ENCODE measurements around the gene NR4A1. TPM values are rescaled to one million over a fixed set of nuclear protein-coding genes. Genes with fewer than 3 reads are reported as not detected.

NR4A1 gene
- total RNA-seq, 2 donors from 2014 or later, result 85.6 to 172 TPM

GRCh38 chr12:52066346-52067080, 15.3 kb downstream of the NR4A1 start:
- intact Hi-C loops (cut with DNase I), result loop anchor here in 1 of 2 donors (5.0 kb wide), 1 partner anchor 39 kb away; no protein-coding TSS in a partner anchor
- ATAC-seq (no peak), DNase-seq (no peak)

GRCh38 chr12:52067081-52067374, 15.8 kb downstream of the NR4A1 start:
- DNase-seq (no peak), ATAC-seq (no peak)
- intact Hi-C loops (cut with DNase I), result loop anchor here in 1 of 2 donors (5.0 kb wide), 1 partner anchor 40 kb away; no protein-coding TSS in a partner anchor

DNA sequence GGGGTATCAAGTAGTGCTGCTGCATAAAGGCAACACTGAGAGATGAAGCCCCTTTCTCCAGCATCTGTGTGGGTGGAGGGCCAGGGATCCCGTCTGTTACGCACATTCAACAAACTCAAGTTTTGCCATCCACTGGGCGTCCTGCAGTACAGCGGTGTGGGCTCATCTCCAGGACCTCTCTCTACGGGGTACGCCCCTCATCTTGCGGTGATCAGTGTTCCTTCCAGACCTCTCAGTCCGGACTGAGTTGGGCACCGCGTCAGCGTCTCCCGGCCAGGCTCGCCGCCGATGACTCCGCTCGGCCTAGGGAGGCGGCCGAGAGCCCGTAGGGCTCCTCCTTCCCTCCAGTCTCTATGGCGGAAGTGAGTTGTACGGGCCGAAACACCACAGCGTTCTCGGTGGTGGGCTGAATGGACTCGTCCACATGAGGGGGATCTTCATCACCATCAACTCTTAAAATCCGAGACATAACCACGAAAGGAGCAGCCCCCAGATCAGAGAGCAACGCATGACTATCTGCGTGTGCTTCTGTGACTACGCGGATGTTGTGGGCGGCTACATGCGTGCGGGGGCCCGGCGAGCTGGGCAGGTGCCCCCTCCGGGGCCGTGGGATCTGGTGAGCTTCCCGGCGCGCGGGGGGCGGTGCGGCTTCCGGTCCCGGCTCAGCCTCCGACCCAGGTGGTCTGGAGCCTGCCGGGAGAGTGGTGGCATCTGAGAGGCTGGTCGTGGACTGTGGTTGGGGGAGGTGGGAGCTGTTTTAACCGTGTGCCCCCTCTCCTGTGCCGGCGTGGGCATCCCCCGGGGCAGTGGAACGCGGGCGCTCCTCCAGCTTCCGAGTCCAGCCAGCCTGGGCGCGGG, 18.3 kb downstream of the NR4A1 start, which contains the start of gene ATG101:
Gene ATG101 (plus strand): TSS at position 652 of the 858 bp plus-strand sequence. CDS start 3,673 bp downstream, outside the sequence.
- ATAC-seq (peak; percentile 98), DNase-seq (peak; percentile 93)
- intact Hi-C loops (cut with DNase I), result loop anchor here in 1 of 2 donors (5.0 kb wide), 1 partner anchor 42 kb away; no protein-coding TSS in a partner anchor

GRCh38 chr12:52070185-52070925, 19.1 kb downstream of the NR4A1 start:
- intact Hi-C loops (cut with DNase I), result no loop called here
- ATAC-seq, result peak; percentile 25 to 54
- no peak for DNase-seq

DNA sequence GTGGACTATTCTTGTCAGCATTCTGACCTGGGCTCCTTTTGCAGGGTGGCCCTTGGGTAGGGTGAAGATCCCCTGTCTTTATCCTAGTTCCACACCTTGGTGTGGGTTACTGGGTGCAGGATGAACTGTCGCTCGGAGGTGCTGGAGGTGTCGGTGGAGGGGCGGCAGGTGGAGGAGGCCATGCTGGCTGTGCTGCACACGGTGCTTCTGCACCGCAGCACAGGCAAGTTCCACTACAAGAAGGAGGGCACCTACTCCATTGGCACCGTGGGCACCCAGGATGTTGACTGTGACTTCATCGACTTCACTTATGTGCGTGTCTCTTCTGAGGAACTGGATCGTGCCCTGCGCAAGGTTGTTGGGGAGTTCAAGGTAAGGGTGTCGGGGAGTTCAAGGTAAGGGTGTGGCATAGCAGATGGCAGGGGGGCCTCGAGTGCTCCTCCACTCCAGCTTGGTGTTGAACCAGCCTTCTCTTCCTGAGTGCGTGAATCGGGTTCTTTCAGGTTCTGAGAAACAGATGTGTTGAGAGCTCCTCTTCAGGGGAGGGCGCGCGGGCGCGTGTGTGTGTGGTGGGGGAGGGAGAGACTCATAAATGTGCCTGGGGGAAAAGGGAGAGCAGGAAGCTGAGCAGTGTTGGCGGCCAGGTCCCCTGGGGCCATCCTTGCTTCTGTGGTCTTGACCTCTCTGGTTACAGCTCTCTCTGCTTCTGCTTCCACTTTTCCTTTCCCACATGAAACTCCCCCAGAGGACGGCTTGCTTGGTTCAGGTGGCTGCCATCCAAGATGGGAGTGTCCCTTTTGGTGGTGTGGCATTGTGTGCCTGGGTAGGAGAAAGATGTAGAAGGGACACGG, 22.5 kb downstream of the NR4A1 start:
- no peak for ATAC-seq
- peak; percentile 47 for DNase-seq
- intact Hi-C loops (cut with DNase I), result no loop called here

GRCh38 chr12:52074971-52075724, 23.9 kb downstream of the NR4A1 start:
- intact Hi-C loops (cut with DNase I), result no loop called here
- ATAC-seq, result no peak

GRCh38 chr12:52076811-52077210, 25.6 kb downstream of the NR4A1 start:
- intact Hi-C loops (cut with DNase I), result no loop called here
- ATAC-seq, result no peak
- DNase-seq, result no peak

More at GRCh38 chr12:52074971-52075724, 23.9 kb downstream of the NR4A1 start:
- DNase-seq, result peak; percentile 6

GRCh38 chr12:52078276-52078675, 27.0 kb downstream of the NR4A1 start:
- intact Hi-C loops (cut with DNase I), result no loop called here
- ATAC-seq, result no peak
- no peak for DNase-seq

DNA sequence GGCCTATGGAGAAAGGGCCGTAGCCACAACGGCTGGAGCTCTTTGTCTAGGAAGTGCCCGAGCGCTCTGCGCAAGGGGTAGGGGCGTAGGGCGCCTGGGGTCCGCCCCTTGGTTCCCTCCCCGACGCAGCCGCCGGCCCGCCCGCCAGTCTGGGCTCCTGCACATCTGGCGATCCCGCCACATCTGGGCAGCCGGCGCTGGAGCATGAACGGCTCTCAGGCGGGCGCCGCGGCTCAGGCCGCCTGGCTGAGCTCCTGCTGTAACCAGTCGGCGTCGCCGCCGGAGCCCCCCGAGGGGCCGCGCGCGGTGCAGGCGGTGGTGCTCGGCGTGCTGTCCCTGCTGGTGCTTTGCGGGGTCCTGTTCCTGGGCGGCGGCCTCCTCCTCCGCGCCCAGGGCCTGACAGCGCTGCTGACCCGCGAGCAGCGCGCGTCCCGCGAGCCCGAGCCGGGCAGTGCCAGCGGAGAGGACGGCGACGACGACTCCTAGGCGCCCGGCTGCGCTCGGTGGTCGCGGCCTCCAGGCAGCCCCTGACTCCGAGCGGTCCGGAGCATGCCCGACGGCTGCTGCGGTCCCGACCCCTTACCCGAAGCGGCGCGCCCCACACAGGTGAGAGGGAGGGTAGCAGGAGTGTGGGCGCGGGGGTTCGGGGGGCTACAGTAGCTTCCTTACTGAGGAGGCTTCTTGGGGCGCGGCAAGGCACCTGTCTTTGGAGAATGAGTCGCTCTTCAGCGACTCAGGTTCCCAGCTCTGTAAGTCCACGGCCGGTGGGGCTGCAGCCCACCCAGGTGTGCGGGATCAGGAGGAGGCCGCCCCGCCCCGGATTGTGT, 28.5 kb downstream of the NR4A1 start, which contains the start of gene SMIM41:
Gene SMIM41 (plus strand): TSS at position 129 of the 827 bp plus-strand sequence. CDS start 76 bp downstream, at position 205.
- ATAC-seq, result peak in 1 of 2 donors; percentile 17
- no peak for DNase-seq
- intact Hi-C loops (cut with DNase I), result loop anchor here in 1 of 2 donors (5.0 kb wide), 2 partner anchors 43 to 77 kb away; no protein-coding TSS in a partner anchor

DNA sequence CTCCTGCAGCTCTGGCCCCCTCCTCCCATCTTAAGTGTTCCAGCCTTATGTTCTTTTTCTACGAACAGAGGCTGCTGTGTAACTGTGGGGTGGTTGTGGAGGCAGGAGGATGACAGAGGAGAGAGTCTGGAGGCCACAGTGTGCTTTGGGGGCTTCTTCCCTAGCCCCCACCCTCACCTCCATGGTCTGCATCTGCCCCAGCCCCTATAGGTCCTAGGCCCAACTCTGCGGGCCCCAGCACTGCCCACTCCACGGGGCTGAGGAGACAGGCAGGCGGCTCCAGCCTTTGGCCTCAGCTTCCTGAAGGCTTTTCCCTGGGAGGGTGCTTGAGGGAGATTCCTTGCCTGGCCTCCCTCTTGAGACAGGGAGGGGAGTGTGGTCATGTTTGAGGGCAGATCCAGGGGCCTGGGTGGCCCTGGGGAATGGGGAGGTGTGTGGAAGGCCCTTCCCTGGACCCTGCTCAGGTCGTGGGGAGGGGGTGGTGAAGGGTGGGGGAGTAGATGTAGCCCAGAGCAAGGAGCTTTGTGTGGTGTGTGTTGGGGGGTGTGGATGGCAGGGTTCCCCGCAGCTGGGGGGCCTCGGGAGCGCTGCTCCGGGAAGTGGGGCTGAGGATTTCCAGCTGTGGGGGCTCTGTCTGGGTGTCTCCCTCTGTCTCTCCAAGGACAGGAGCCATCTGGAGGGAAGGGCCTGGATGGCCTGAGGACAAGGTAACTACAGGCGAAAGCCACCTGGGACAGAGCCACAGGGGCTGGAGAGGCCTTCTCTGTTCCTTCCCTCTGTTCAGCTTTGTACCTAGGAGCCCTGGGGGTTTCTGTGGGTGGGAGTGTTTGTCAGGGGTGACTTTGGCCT, 29.4 kb downstream of the NR4A1 start:
- DNase-seq (no peak), ATAC-seq (no peak)
- intact Hi-C loops (cut with DNase I), result loop anchor here in 1 of 2 donors (5.0 kb wide), 2 partner anchors 42 to 78 kb away; no protein-coding TSS in a partner anchor

GRCh38 chr12:52081263-52081733, 30.1 kb downstream of the NR4A1 start:
- ATAC-seq (peak; percentile 14 to 31), DNase-seq (no peak)
- intact Hi-C loops (cut with DNase I), result loop anchor here in 1 of 2 donors (5.0 kb wide), 2 partner anchors 41 to 79 kb away; no protein-coding TSS in a partner anchor

DNA sequence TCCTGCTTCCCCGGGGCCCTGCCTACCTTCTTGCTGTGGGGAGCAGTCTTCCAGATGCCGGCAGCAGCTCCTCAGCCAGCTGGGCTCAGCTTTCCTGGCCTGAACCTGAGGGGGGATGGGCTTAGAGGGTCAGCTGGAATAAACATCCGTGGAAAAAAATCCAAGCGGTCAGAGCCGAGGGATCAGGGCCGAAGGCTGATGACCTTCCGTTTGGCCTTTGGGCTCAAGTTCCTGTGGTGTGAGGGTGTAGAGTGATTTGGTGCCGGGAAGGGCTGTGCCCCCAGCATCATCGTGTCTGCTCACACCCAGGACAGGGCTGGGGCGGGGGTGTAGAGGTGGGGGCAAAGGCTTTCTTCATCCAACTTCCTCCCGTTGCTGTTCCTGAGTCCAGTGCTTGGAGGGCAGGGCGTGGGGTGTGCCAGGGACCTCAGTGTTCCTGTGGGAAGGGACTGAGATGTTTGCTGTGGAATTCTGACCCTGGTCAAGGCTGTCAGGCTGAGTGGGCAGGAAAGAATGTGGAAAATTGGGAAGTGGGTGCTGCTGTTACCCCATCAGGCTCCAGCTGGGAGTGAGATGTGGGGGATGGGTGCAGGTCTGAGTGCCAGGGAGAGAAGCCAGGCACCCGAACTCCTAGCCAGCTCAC, 30.9 kb downstream of the NR4A1 start:
- intact Hi-C loops (cut with DNase I), result loop anchor here (2.0 to 5.0 kb wide), 3 partner anchors 40 to 80 kb away; no protein-coding TSS in a partner anchor
- peak; percentile 69 for DNase-seq

DNA sequence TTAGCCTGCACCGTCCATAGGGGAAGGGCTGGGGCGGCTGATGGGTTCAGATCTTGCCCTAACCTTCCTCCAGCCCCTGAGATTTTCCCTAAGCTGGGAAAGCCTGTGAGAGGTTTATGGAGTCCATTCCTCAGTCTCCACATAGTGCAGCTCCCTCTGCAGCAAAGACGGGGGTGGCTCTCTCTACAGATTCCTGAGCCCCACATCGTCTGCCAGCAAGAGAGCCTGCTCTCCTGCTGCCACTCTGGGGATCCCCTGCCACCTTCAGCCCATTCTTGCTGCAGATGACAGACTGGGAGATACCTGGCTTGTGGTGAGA, 31.4 kb downstream of the NR4A1 start:
- intact Hi-C loops (cut with DNase I), result loop anchor here (2.0 to 5.0 kb wide), 3 partner anchors 40 to 80 kb away; no protein-coding TSS in a partner anchor
- ATAC-seq (peak in 1 of 2 donors; percentile 4), DNase-seq (no peak)

More for the DNA sequence above, 30.9 kb downstream of the NR4A1 start:
- peak; percentile 32 to 45 for ATAC-seq

DNA sequence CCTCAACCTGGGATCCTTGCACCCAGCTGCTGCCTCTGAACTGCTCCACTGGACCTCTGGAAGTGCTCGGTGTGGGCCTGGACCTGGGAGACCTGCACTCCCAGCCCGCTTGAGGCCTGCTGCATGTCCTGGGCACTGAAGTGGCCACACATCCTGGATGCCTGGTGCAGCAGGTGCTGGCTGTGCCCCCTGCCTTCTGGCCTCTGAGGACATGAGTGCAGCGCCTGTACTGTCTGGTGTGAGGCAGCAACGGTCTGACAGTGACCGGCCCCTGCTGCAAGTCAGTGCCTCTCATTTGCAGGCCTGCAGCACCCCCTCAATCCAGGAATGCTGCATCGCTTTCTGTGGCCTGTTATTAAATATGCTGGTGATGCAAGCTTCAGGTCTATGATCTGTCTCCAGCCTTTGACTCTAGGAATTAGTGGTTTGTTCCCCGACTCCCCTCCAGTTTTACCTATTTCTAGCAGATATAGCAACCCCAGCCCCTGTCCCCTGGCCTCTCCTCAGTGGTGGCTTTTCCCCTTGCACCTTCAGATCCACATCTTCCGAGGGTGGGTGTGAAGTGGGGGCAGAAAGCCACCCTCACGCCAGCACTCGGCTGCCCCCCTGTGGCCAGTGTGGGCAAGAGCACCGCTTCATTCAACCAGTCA, 31.9 kb downstream of the NR4A1 start:
- intact Hi-C loops (cut with DNase I), result loop anchor here (1.0 to 5.0 kb wide), 4 partner anchors 39 to 81 kb away; no protein-coding TSS in a partner anchor
- ATAC-seq, result peak; percentile 50 to 56
- peak; percentile 65 for DNase-seq
